Adrenal gland (tissue), 12 donors: Measurements from ENCODE around the gene PHYHD1. TPM values are rescaled to one million over a fixed set of nuclear protein-coding genes. Genes with fewer than 3 reads are reported as not detected.
"Not testable (repeated sequence)": the region's sequence is repeated elsewhere in the genome, so short reads cannot be mapped to it uniquely, and the experiment has no call there.

ENCODE experiments used
- DNase-seq, 7 donors: peaks; one replicate each; pipeline ENCODE4 v3.0.0-alpha.2; 2019 to 2020
- H3K27ac ChIP-seq, 5 donors: fragments of 200-600 bp; sonication (generic) in 4 of 5; 1 replicate in 3 of 5; 2 replicates in 2 of 5; pipeline versions ENCODE4 v1.5.1 to v1.8.0; 2016 to 2020; ENCODE audit warnings: mild to moderate bottlenecking in 1 of 5
- H3K27me3 ChIP-seq: fragments of 200-600 bp; 2 replicates; pipeline ENCODE4 v1.8.0; 2021
- H3K36me3 ChIP-seq, 2 donors: fragments of 200-600 bp; replicated peaks in 1 of 2; 1 replicate in 1 of 2; 2 replicates in 1 of 2; pipeline versions ENCODE4 v1.5.1 to v1.8.0; 2018 to 2022
- H3K4me1 ChIP-seq, 2 donors: fragments of 200-600 bp; replicated peaks in 1 of 2; 1 replicate in 1 of 2; 2 replicates in 1 of 2; pipeline versions ENCODE4 v1.5.1 to v1.8.0; 2018 to 2021
- H3K4me3 ChIP-seq, 4 donors: fragments of 200-600 bp; sonication (generic) in 3 of 4; one replicate each; pipeline ENCODE4 v1.5.1; 2016 to 2018
- H3K9me3 ChIP-seq, 3 donors: fragments of 200-600 bp; sonication (generic) in 1 of 3; replicated peaks in 1 of 3; 1 replicate in 2 of 3; 2 replicates in 1 of 3; pipeline versions ENCODE4 v1.5.1 to v1.8.0; 2016 to 2021
- POLR2A ChIP-seq, 2 donors: fragments of 450-650 bp; IDR thresholded peaks; one replicate each; pipeline ENCODE4 v1.6.1; 2017; ENCODE audit warnings: antibody characterized with exemption in 2 of 2, mild to moderate bottlenecking in 2 of 2, moderate library complexity in 1 of 2
- WGBS, 4 donors: extraction: QIAGEN DNeasy Blood & Tissue Kit in 2 of 4; methylation state at CpG; one replicate each; pipeline versions ENCODE4 v1.1.5 to v1.1.7; 2013 to 2017; 5-methylcytosine and 5-hydroxymethylcytosine counted together
- intact Hi-C, 2 donors: fragments of 100-400 bp; cut with DNase I; formaldehyde crosslinking; loops; one replicate each; pipeline versions ENCODE4 v1.14.1 to v1.15.0; 2022 to 2023
- polyA plus RNA-seq, 3 donors: library from polyadenylated mRNA; stranded (reverse); fragments of 200-250 nt in 2 of 3; fragments of 350-450 nt in 1 of 3; fragmentation: Illumina TruSeq in 1 of 3; extraction: RNeasy Lipid Tissue Mini Kit (QIAGEN cat#74804) in 1 of 3; gene quantifications; one replicate each; pipeline ENCODE4 v1.2.3, GENCODE V29; 2013 to 2014
- total RNA-seq, 9 donors: library from RNA; depleted of rRNA in 4 of 9; stranded (reverse); fragments of >200 nt in 4 of 9; fragments of 120-200 nt in 1 of 9; fragmentation: NEBNext Ultra II Directional in 1 of 9; extraction: Animal tissue kit (Norgen Biotek cat#: 25700) in 1 of 9; gene quantifications; one replicate each; pipeline versions ENCODE4 v1.1.0 to v1.2.4, GENCODE V29; 2013 to 2023
- TF ChIP-seq, protein P1 (sequence below), 6 experiments: fragments of 450-650 bp in 4 of 6; fragments of 200-600 bp in 2 of 6; sonication (generic) in 1 of 6; IDR thresholded peaks; 1 replicate in 5 of 6; 2 replicates in 1 of 6; pipeline versions ENCODE4 v1.5.1 to v1.8.0; 2016 to 2021; ENCODE audit warnings: antibody characterized with exemption in 6 of 6, mild to moderate bottlenecking in 2 of 6, moderate library complexity in 1 of 6
- donor health status: healthy with polysubstance abuse.
- donor health status: Bipolar disorder and iron deficiency.
- donor health status: DM: yes; HTN: yes; CAD: no.
- donor health status: DM: no; HTN: no; CAD: no.
- donor health status: DM: no; HTN: no; CAD: no.
- donor health status: DM: yes; HTN: yes; CAD: no.

The PHYHD1 gene
- total and polyA plus RNA-seq, 12 donors = 9.1 to 86.6 (median 30.9) TPM

DNA sequence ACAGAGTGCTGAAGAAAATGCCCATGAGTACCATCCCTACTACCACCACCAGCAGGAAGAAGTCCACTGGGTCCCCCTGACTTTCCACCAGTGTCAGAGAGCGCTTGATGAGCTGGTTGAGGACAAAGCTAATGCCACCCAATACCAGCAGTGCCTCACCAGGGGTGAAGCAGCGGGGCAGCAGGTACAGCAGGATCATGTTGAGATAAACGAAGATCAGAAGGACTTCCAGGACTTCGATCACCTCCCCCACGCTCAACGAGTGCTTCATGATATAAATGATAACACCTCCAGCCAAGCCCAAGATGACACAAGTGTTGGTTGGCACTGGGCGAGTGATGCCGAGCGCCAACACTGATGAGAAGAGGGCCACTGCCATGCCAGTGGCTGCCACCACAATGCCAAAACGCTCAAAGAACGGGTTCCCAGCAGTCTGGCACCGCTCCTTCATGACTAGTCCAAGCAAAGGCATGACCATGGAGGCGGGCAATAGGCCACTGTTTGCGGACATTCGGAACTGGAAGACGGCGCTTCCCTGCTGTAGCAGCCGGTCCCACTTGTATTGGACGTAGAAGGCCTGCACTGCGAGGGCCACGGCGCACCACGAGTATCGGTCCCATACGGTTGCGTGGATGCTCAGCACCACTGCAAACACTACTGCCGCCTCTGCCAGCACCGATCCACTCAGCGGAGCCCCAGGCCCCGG is 25.9 kb downstream of the PHYHD1 start:
- Histone ChIP-seq H3K4me1 (peaks cover 12 to 33% of the 10 kb centered on the region in 2 donors), H3K27me3 (no peaks in the 10 kb centered on the region), H3K36me3 (peaks cover 0 to 7% of the 10 kb centered on the region in 2 donors), H3K9me3 (no peaks in the 10 kb centered on the region), H3K4me3 (peak overlapping the region; percentile 45 to 83 (median 71)), H3K27ac (peak overlapping the region; percentile 91 to 99 (median 97))
- DNase-seq = peak; percentile 30 to 71 (median 55)
- TF ChIP-seq POLR2A (IDR thresholded peaks at IDR 0.05) = no peak
- TF ChIP-seq, protein P1, sequence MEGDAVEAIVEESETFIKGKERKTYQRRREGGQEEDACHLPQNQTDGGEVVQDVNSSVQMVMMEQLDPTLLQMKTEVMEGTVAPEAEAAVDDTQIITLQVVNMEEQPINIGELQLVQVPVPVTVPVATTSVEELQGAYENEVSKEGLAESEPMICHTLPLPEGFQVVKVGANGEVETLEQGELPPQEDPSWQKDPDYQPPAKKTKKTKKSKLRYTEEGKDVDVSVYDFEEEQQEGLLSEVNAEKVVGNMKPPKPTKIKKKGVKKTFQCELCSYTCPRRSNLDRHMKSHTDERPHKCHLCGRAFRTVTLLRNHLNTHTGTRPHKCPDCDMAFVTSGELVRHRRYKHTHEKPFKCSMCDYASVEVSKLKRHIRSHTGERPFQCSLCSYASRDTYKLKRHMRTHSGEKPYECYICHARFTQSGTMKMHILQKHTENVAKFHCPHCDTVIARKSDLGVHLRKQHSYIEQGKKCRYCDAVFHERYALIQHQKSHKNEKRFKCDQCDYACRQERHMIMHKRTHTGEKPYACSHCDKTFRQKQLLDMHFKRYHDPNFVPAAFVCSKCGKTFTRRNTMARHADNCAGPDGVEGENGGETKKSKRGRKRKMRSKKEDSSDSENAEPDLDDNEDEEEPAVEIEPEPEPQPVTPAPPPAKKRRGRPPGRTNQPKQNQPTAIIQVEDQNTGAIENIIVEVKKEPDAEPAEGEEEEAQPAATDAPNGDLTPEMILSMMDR (IDR thresholded peaks at IDR 0.05) = no peak
- intact Hi-C loops = no loop called here
- 29 to 89% (median 54%) methylated on average over 5 to 30 of the region's 30 CpGs for WGBS, 4 donors

DNA sequence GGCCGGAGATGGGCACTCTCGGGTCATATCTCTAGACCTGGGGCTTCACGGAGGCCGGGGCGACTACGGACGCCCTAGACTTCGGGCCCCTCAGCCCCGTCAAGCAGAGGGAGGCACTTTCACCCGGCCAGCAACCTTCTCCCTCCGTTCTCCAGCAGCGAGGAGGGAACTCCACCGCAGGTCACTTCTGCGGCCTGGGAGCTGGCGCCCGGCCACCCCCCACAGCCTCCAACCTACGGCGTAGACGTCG is 26.4 kb downstream of the PHYHD1 start:
- Histone ChIP-seq H3K4me1 (peaks cover 12 to 32% of the 10 kb centered on the region in 2 donors), H3K4me3 (peak overlapping the region; percentile 45 to 83 (median 71)), H3K27ac (peak overlapping the region; percentile 91 to 99 (median 97)), H3K27me3 (no peaks in the 10 kb centered on the region), H3K9me3 (no peaks in the 10 kb centered on the region), H3K36me3 (peaks cover 0 to 7% of the 10 kb centered on the region in 2 donors)
- WGBS, 4 donors = 1 to 2% (median 1%) methylated on average over 16 to 20 of the region's 20 CpGs; no CpG with 5 or more reads in 1 of the 4 donors
- no peak for DNase-seq
- TF ChIP-seq, protein P1 (IDR thresholded peaks at IDR 0.05) = no peak
- TF ChIP-seq POLR2A (IDR thresholded peaks at IDR 0.05) = no peak
- intact Hi-C loops = no loop called here

DNA sequence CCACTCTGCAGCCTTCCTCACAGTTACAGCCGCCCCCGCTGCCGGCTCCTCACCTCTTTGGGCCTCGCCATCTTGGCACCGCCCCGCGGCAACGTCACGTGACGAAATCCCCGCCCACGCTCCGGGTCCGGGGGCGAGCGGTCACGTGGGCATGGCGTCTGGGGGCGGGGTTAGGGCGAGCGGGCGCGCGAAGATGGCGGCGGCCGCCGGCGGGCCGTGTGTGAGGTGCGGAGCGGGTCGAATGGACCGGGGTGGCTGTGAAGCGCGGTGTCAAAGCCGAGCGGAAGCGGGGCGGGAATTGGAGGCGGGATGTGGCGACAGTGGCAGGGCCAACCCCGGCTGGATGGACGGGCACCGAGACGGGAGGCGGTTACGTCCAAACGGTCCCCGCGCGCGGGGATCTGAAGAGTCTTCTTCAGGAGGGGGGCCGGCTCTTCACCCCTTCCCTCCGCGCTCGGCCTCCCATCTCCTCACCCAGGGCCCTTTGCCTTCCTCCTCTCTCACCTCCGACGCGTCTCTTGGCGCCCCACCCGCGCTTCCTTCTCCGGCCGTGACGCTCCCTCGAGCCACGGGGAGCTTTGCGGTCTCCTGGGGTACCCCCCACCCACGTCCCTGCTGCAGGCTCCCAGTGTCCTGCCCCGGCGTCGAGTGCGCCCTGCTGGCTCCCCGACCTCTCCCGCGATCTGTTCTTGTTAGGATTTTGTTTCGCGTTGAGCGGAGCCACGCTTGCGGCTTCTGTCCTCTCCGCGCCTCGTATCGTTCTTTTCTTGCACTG is 26.9 kb downstream of the PHYHD1 start, which contains the start of the genes DOLK and NUP188:
TSS of gene DOLK (minus strand) at position 77 of the 775 bp plus-strand sequence. CDS start 300 bp downstream, outside the sequence.
TSS of gene NUP188 (plus strand) at position 173 of the 775 bp plus-strand sequence. CDS start at position 194, 21 bp downstream.
- Histone ChIP-seq H3K27me3 (no peaks in the 10 kb centered on the region), H3K4me1 (peaks cover 12 to 27% of the 10 kb centered on the region in 2 donors), H3K36me3 (peaks cover 0 to 8% of the 10 kb centered on the region in 2 donors), H3K27ac (peak within 1 kb of the TSS; percentile 91 to 99 (median 97)), H3K9me3 (no peaks in the 10 kb centered on the region), H3K4me3 (peak within 1 kb of the TSS; percentile 45 to 83 (median 71))
- intact Hi-C loops = no loop called here
- DNase-seq = peak; percentile 95 to 98 (median 97)
- TF ChIP-seq, protein P1 (IDR thresholded peaks at IDR 0.05) = peak in 1 of 6 experiments; percentile 6
- TF ChIP-seq POLR2A (IDR thresholded peaks at IDR 0.05) = peak; percentile 65 to 90
- whole genome bisulfite sequencing, 4 donors = 0 to 2% (median 1%) methylated on average over 31 to 86 of the region's 86 CpGs

DNA sequence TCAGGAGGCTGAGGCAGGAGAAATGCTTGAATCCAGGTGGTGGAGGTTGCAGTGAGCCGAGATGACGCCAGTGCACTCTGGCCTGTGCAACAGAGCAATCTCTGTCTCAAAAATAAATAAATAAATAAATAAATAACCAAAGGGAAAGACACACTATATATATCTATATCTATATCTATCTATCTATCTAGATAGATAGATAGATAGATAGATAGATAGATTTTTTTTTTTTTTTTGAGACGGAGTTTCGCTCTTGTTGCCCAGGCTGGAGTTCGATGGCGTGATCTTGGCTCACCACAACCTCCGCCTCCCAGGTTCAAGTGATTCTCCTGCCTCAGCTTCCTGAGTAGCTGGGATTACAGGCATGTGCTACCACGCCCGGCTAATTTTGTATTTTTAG is 40.6 kb downstream of the PHYHD1 start:
- H3K4me3 ChIP-seq, H3K27me3 ChIP-seq, H3K27ac ChIP-seq, intact Hi-C loops, H3K9me3 ChIP-seq, DNase-seq, H3K4me1 ChIP-seq: not testable (repeated sequence)
- WGBS, 4 donors = 95 to 97% (median 96%) methylated on average over 9 of the region's 9 CpGs
- H3K36me3 ChIP-seq = peaks cover 0 to 71% of the 10 kb centered on the region in 2 donors
